ENCODE data around the gene SSBP3.

DNA sequence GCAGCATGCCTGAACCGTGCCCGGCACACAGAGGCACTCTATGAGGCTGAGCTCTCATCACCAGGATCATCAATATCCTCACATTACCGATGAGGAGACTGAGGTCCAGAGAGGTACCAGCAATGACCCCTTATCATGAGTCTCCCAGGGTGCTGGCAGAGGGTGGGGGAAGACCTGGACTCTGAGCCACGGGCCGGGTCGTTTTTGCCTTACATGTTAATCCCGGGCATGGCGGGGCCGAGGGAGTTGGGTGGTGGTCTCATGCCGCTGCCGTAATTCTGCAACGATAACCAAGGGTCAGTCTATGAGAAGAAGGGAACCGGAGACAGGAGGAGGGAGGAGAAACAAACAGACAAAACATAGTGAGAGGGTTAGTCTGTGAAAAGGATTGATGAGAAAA lies 163.2 kb downstream of the SSBP3 start:
- TF ChIP-seq, protein P1, sequence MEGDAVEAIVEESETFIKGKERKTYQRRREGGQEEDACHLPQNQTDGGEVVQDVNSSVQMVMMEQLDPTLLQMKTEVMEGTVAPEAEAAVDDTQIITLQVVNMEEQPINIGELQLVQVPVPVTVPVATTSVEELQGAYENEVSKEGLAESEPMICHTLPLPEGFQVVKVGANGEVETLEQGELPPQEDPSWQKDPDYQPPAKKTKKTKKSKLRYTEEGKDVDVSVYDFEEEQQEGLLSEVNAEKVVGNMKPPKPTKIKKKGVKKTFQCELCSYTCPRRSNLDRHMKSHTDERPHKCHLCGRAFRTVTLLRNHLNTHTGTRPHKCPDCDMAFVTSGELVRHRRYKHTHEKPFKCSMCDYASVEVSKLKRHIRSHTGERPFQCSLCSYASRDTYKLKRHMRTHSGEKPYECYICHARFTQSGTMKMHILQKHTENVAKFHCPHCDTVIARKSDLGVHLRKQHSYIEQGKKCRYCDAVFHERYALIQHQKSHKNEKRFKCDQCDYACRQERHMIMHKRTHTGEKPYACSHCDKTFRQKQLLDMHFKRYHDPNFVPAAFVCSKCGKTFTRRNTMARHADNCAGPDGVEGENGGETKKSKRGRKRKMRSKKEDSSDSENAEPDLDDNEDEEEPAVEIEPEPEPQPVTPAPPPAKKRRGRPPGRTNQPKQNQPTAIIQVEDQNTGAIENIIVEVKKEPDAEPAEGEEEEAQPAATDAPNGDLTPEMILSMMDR (IDR thresholded peaks at IDR 0.05; ENCODE audit: insufficient read depth, low read length), result no peak
- TF ChIP-seq, protein P2, sequence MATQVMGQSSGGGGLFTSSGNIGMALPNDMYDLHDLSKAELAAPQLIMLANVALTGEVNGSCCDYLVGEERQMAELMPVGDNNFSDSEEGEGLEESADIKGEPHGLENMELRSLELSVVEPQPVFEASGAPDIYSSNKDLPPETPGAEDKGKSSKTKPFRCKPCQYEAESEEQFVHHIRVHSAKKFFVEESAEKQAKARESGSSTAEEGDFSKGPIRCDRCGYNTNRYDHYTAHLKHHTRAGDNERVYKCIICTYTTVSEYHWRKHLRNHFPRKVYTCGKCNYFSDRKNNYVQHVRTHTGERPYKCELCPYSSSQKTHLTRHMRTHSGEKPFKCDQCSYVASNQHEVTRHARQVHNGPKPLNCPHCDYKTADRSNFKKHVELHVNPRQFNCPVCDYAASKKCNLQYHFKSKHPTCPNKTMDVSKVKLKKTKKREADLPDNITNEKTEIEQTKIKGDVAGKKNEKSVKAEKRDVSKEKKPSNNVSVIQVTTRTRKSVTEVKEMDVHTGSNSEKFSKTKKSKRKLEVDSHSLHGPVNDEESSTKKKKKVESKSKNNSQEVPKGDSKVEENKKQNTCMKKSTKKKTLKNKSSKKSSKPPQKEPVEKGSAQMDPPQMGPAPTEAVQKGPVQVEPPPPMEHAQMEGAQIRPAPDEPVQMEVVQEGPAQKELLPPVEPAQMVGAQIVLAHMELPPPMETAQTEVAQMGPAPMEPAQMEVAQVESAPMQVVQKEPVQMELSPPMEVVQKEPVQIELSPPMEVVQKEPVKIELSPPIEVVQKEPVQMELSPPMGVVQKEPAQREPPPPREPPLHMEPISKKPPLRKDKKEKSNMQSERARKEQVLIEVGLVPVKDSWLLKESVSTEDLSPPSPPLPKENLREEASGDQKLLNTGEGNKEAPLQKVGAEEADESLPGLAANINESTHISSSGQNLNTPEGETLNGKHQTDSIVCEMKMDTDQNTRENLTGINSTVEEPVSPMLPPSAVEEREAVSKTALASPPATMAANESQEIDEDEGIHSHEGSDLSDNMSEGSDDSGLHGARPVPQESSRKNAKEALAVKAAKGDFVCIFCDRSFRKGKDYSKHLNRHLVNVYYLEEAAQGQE (IDR thresholded peaks at IDR 0.05; ENCODE audit: insufficient replicate concordance, low read depth), result no peak
- no peak for TF ChIP-seq GABPA (IDR thresholded peaks at IDR 0.05; ENCODE audit: low read depth)

Data from HL-60 (cell line).